ENCODE data around the gene SUMO4. TPM values are rescaled to one million over a fixed set of nuclear protein-coding genes. Genes with fewer than 3 reads are reported as not detected.

SUMO4 gene
- total RNA-seq, 4 donors from 2014 or later = 1.5 to 28.1 (median 8.1) TPM

DNA sequence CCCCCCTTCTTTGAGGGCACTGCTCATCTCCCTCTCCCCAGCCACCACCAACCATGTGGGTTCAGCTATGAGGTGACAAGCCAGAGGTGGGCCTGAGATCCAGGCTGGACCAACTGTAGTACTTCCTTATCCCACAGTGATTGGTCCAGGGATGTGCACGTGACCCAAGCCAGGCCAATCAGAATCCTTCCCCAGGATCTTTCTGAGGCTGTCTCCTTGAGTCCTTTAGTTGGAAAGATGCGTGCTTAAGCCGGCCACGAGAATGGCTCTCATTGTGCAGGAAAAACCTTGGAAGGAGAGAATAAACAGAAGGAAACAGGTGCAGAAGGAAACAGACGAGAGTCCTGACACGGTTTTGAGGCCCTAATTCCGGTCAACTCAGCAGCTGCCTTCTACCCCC, 45.5 kb downstream of the SUMO4 start:
- TF ChIP-seq, protein P1, sequence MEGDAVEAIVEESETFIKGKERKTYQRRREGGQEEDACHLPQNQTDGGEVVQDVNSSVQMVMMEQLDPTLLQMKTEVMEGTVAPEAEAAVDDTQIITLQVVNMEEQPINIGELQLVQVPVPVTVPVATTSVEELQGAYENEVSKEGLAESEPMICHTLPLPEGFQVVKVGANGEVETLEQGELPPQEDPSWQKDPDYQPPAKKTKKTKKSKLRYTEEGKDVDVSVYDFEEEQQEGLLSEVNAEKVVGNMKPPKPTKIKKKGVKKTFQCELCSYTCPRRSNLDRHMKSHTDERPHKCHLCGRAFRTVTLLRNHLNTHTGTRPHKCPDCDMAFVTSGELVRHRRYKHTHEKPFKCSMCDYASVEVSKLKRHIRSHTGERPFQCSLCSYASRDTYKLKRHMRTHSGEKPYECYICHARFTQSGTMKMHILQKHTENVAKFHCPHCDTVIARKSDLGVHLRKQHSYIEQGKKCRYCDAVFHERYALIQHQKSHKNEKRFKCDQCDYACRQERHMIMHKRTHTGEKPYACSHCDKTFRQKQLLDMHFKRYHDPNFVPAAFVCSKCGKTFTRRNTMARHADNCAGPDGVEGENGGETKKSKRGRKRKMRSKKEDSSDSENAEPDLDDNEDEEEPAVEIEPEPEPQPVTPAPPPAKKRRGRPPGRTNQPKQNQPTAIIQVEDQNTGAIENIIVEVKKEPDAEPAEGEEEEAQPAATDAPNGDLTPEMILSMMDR (IDR thresholded peaks at IDR 0.05) = no peak
- no peak for TF ChIP-seq EP300 (IDR thresholded peaks at IDR 0.05; ENCODE audit: low read depth)
- TF ChIP-seq POLR2AphosphoS5 (IDR thresholded peaks at IDR 0.05) = no peak
- no peak for TF ChIP-seq POLR2A (IDR thresholded peaks at IDR 0.05)
- Histone ChIP-seq H3K4me1 (peaks cover 0 to 16% (median 8%) of the 10 kb centered on the region in 4 donors), H3K27ac (no peak overlapping the region), H3K27me3 (no peaks in the 10 kb centered on the region), H3K36me3 (no peaks in the 10 kb centered on the region), H3K4me3 (no peak overlapping the region), H3K9me3 (no peaks in the 10 kb centered on the region)
- in situ Hi-C loops (cut with MboI; ENCODE audit: low pct_ligation_motif_present in 1 of 4, low pct_unique_long_range_greater_than_20kb in 1 of 4, low sequenced_read_pairs in 3 of 4) (loop anchor here in 2 of 4 donors (25.0 kb wide), 2 partner anchors 258 to 883 kb away; no protein-coding TSS in a partner anchor), intact Hi-C loops (cut with DNase I; ENCODE audit: low total_unique reads) (no loop called here)
- WGBS, 2 donors (ENCODE audit: low coverage in 1 of 2) = 91% methylated on average over 7 of the region's 7 CpGs; no CpG with 5 or more reads in 1 of the 2 donors
- DNase-seq = no peak

DNA sequence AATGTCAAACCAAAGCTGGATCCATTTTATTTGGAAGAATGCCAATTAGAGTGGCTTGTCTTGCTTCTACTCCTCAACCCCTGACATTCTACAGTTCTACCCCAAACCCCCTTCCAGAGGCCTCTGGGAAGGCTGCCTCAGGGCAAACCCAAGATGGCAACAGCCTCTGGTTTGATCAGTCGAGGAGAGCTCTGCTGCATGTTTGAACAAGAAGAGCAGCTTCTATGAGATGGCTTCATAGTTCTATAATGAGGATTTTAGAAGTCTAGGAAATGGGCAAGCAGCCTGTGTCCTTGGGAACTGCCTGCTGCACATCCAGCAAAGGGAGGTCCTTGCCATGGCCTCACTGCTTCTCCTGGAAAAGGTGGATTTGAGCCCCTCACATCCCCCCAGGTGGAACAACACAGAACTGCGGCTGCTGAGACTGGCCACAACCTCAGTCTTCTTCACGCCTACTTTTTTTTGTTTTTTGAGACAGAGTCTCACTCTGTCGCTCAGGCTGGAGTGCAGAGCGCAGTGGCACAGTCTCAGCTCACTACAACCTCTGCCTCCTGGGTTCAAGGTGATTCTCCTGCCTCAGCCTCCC, 46.8 kb downstream of the SUMO4 start:
- TF ChIP-seq POLR2AphosphoS5 (IDR thresholded peaks at IDR 0.05) (no peak), POLR2A (IDR thresholded peaks at IDR 0.05) (no peak), EP300 (IDR thresholded peaks at IDR 0.05; ENCODE audit: low read depth) (no peak)
- TF ChIP-seq, protein P1 (IDR thresholded peaks at IDR 0.05) = no peak
- in situ Hi-C loops (cut with MboI; ENCODE audit: low pct_ligation_motif_present in 1 of 4, low pct_unique_long_range_greater_than_20kb in 1 of 4, low sequenced_read_pairs in 3 of 4) = loop anchor here in 2 of 4 donors (25.0 kb wide), 2 partner anchors 260 to 885 kb away; no protein-coding TSS in a partner anchor
- no peaks in the 10 kb centered on the region for H3K9me3 ChIP-seq
- H3K4me3 ChIP-seq = no peak overlapping the region
- intact Hi-C loops (cut with DNase I; ENCODE audit: low total_unique reads) = no loop called here
- peaks cover 0 to 21% (median 16%) of the 10 kb centered on the region in 4 donors for H3K4me1 ChIP-seq
- DNase-seq = no peak
- H3K27ac ChIP-seq = no peak overlapping the region
- no peaks in the 10 kb centered on the region for H3K36me3 ChIP-seq
- H3K27me3 ChIP-seq = no peaks in the 10 kb centered on the region
- 82% methylated on average over 5 of the region's 5 CpGs; no CpG with 5 or more reads in 1 of the 2 donors for WGBS, 2 donors (ENCODE audit: low coverage in 1 of 2)

DNA sequence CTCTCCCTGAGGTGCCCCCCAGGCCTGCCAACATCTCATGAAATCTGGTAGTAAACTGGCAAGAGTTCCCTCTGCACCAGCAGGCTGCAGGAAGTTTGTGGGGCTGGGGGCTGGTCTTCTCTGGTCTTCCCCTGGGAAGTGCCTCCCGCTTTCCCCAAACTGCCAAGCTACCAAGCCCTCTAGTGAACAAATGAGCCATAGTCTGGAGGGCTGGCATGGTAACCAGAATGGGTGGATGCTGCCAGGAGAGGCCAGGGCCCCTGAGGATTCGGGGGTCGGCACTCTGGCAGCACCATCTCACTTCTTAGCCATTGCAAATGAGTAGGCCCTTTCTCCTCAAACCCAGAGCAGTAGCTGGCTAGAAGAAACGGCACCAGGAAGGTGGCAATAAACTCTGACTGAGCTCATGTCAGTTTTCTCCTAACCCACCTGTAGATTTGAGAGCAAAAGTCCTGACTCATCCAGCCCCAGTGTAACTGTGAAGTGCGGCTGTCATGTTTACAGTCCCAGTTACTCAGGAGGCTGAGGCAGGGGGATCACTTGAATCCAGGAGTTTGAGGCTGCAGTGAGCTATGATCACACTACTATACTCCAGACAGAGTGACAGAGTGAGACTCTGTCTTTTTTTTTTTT, 48.9 kb downstream of the SUMO4 start:
- Histone ChIP-seq H3K27ac (no peak overlapping the region), H3K4me1 (peaks cover 12 to 39% (median 26%) of the 10 kb centered on the region in 4 donors), H3K4me3 (no peak overlapping the region), H3K27me3 (no peaks in the 10 kb centered on the region), H3K36me3 (no peaks in the 10 kb centered on the region), H3K9me3 (no peaks in the 10 kb centered on the region)
- DNase-seq = no peak
- intact Hi-C loops (cut with DNase I; ENCODE audit: low total_unique reads) (no loop called here), in situ Hi-C loops (cut with MboI; ENCODE audit: low pct_ligation_motif_present in 1 of 4, low pct_unique_long_range_greater_than_20kb in 1 of 4, low sequenced_read_pairs in 3 of 4) (loop anchor here in 2 of 4 donors (25.0 kb wide), 2 partner anchors 262 to 887 kb away; no protein-coding TSS in a partner anchor)
- TF ChIP-seq POLR2A (IDR thresholded peaks at IDR 0.05) (no peak), POLR2AphosphoS5 (IDR thresholded peaks at IDR 0.05) (no peak)
- TF ChIP-seq, protein P1 (IDR thresholded peaks at IDR 0.05) = no peak
- WGBS, 2 donors (ENCODE audit: low coverage in 1 of 2) = 89% methylated on average over 5 of the region's 5 CpGs; no CpG with 5 or more reads in 1 of the 2 donors

DNA sequence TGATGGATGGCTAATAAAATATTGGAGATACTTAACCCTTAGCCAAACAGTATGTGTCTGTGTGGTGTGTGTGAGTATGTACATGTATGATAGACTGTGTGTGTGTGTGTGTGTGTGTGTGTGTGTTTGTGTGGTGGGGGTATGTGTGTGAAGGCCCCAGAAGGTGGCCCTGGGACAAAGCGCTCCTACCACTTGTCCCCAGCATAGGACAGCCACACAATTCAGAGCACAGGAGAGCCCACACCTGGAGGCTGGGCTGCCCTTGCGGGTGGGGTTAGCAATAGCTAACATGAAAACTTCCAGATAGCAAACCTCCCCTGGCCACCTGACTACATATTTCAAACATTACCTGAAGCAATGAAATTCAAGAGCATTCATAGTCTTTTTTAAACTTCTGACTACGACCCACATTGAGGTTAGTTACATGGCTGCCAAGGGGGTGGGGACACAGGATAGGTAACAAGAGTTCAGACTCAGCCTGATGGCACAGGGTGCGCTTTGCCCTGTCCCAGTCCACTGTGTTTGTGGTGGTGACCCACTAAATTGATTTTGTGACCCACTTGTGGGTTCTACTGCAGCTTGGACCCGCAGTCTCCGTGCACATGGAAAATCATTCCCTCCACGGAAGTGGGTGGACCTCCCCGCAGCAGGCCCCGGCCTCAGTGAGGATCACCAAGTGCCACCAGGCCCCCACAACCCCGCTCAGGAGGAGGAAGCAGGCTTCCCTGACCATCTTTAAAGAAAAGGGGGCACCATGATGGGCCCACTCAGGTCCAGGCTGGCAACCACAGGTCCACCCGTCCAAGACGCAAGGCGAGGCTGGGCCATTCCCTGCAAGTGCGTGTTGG, 50.0 kb downstream of the SUMO4 start:
- peaks cover 21 to 50% (median 37%) of the 10 kb centered on the region in 4 donors for H3K4me1 ChIP-seq
- no peak for DNase-seq
- H3K36me3 ChIP-seq = no peaks in the 10 kb centered on the region
- H3K27ac ChIP-seq = peak overlapping the region; percentile 47 to 79 (median 78)
- no peaks in the 10 kb centered on the region for H3K9me3 ChIP-seq
- no peaks in the 10 kb centered on the region for H3K27me3 ChIP-seq
- TF ChIP-seq POLR2A (IDR thresholded peaks at IDR 0.05) (no peak), POLR2AphosphoS5 (IDR thresholded peaks at IDR 0.05) (no peak), EP300 (IDR thresholded peaks at IDR 0.05; ENCODE audit: low read depth) (no peak)
- TF ChIP-seq, protein P1 (IDR thresholded peaks at IDR 0.05) = no peak
- in situ Hi-C loops (cut with MboI; ENCODE audit: low pct_ligation_motif_present in 1 of 4, low pct_unique_long_range_greater_than_20kb in 1 of 4, low sequenced_read_pairs in 3 of 4) (loop anchor here in 2 of 4 donors (25.0 kb wide), 2 partner anchors 263 to 888 kb away; no protein-coding TSS in a partner anchor), intact Hi-C loops (cut with DNase I; ENCODE audit: low total_unique reads) (no loop called here)
- 40 to 84% methylated on average over 1 to 14 of the region's 14 CpGs for WGBS, 2 donors (ENCODE audit: low coverage in 1 of 2)
- peak overlapping the region in 3 of 4 donors; percentile 36 to 64 (median 48) for H3K4me3 ChIP-seq

All from transverse colon (tissue), 4 donors.